ENCODE data around the gene TENT5A.

The TENT5A gene

DNA sequence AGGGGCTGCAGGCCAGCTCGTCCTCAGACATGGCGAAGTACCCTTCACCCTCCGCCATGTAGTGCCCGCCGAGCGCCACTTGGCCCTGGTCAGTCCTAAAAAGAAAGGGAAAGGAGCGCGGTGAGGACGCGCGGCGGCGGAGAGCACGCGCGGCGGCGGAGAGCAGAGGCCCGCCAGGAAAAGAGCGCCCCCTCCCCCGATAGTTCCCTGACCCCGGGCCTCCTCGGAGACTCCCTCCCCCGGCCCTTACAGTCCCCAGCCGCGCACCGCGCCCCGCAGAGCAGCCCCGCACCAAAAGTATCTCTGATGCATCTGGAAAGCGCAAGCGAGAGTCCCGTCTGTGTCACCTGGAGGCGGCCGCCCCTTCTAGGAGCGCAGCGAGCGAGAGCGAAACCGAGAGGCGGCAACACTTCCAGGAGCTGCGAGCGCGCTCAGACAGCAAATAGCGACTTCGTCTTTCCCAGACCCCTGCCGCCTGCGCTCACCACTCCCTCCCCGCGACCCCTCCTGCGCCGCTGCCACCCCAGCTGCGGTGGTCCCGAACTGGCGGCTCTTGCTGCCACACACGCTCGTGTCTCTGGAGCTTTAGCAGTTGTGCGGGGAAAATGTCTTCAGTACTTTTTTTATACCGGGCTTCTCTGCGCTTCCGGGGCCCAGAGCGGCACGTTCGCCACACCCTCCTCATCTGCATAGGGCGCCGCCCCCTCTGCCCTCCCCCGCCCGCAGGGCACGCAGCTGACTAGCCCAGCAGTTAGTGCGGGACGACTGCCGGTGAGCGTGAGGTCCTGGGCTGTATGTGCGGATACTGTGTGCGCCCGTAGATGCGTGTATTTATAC, at the start of gene TENT5A:
TSS of gene TENT5A (minus strand) at position 598 of the 837 bp plus-strand sequence. CDS start at position 58, 540 bp downstream.
- Mint-ChIP-seq H3K4me1 (peaks cover 35% of the 10 kb centered on the region), H3K27me3 (peaks cover 9% of the 10 kb centered on the region), H3K4me3 (peak within 1 kb of the TSS; percentile 94), H3K9me3 (no peaks in the 10 kb centered on the region), H3K27ac (peak within 1 kb of the TSS; percentile 83), H3K36me3 (peaks cover 4% of the 10 kb centered on the region)
- ATAC-seq: peak; percentile 85

- H3K4me1 Mint-ChIP-seq: no peaks in the 10 kb centered on the region
- no peak overlapping the region for H3K4me3 Mint-ChIP-seq
Measured at GRCh38 chr6:81801489-81801888, 49.0 kb upstream of the TENT5A start.

DNA sequence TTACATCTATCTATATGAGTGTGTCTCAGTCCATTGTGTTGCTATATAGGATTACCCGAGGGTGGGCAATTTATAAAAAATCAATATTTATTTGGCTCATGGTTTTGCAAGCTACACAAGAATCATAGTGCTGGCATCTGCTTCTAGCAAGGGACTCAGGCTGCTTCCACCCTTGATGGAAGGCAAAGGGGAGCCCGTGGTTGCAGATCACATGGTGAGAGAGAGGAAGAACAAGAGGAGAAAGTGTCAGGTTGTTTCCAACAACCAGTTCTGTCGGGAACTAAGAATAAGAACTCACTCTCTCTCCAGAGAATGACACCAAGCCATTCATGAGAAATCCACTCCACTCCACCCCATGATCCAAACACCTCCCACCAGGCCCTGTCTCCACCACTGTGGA, 48.2 kb upstream of the TENT5A start:
- Mint-ChIP-seq H3K4me3 (no peak overlapping the region), H3K27me3 (no peaks in the 10 kb centered on the region), H3K4me1 (no peaks in the 10 kb centered on the region), H3K27ac (no peak overlapping the region), H3K36me3 (no peaks in the 10 kb centered on the region), H3K9me3 (no peaks in the 10 kb centered on the region)
- ATAC-seq: no peak

More at GRCh38 chr6:81801489-81801888, 49.0 kb upstream of the TENT5A start:
- H3K36me3 Mint-ChIP-seq: no peaks in the 10 kb centered on the region
- no peak for ATAC-seq
- H3K27me3 Mint-ChIP-seq: no peaks in the 10 kb centered on the region
- no peaks in the 10 kb centered on the region for H3K9me3 Mint-ChIP-seq
- H3K27ac Mint-ChIP-seq: no peak overlapping the region

- no peaks in the 10 kb centered on the region for H3K27me3 Mint-ChIP-seq
Measured at GRCh38 chr6:81799323-81799722, 46.8 kb upstream of the TENT5A start.

DNA sequence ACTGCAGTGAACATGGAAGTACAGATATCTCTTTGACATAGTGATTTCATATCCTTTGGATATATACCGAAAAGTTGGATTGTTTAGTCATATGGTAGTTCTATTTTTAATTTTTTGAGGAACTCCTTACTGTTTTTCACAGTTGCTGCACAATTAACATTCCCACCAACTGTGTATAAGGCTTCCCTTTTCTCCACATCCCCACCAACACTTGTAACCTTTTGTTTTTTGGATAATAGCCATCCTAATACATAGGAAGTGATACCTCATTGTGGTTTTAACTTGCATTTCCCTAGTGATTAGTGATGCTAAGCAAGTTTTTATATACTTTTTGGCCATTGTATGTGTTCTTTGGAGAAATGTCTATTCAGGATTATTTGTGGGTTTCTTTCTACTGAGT, 45.1 kb upstream of the TENT5A start:
- H3K9me3 Mint-ChIP-seq: peaks cover 2% of the 10 kb centered on the region
- no peaks in the 10 kb centered on the region for H3K36me3 Mint-ChIP-seq

More at GRCh38 chr6:81799323-81799722, 46.8 kb upstream of the TENT5A start:
- no peak for ATAC-seq
- Mint-ChIP-seq H3K27ac (no peak overlapping the region), H3K4me1 (no peaks in the 10 kb centered on the region), H3K36me3 (no peaks in the 10 kb centered on the region), H3K9me3 (no peaks in the 10 kb centered on the region), H3K4me3 (no peak overlapping the region)

GRCh38 chr6:81795890-81796289, 43.4 kb upstream of the TENT5A start:
- H3K9me3 Mint-ChIP-seq: peaks cover 2% of the 10 kb centered on the region

More for the DNA sequence above, 45.1 kb upstream of the TENT5A start:
- no peak overlapping the region for H3K27ac Mint-ChIP-seq
- H3K27me3 Mint-ChIP-seq: no peaks in the 10 kb centered on the region
- peaks cover 6% of the 10 kb centered on the region for H3K4me1 Mint-ChIP-seq
- no peak overlapping the region for H3K4me3 Mint-ChIP-seq
- ATAC-seq: no peak

DNA sequence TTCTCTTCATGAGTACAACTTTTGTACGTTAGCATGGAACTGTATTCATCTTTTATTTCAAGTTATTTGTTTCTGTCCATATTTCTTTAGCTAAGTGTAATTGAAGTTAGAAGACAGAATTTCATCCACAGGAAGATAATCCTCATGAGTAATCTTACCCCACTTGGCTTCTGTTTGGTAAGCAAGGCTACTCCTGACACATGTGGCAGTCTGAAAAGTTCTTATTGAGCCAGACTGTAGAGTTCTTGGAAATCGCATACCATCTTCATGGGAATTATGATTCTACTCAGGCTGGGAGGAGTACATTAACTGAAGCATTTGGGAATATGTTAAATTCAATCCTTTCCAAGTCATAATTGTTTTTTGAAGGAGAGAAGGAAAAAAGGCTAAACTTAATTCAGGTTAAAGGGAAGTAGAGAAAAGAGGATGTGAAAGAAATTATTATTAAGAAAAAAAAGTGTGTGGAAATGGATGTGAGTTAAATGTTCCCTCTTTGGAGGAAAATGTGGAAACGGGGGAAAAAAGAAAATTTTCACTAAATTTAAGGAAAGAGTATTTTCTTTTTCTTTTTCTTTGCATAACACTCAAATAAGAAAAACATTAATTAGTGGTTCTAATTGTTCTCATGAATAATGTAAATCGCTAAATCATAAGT, 41.5 kb upstream of the TENT5A start:
- H3K27me3 Mint-ChIP-seq: no peaks in the 10 kb centered on the region
- no peak for ATAC-seq
- peaks cover 6% of the 10 kb centered on the region for H3K4me1 Mint-ChIP-seq
- no peaks in the 10 kb centered on the region for H3K36me3 Mint-ChIP-seq
- H3K27ac Mint-ChIP-seq: no peak overlapping the region
- H3K9me3 Mint-ChIP-seq: peaks cover 2% of the 10 kb centered on the region
- H3K4me3 Mint-ChIP-seq: no peak overlapping the region

More at GRCh38 chr6:81795890-81796289, 43.4 kb upstream of the TENT5A start:
- Mint-ChIP-seq H3K4me1 (peaks cover 6% of the 10 kb centered on the region), H3K36me3 (no peaks in the 10 kb centered on the region), H3K4me3 (no peak overlapping the region), H3K27me3 (no peaks in the 10 kb centered on the region), H3K27ac (no peak overlapping the region)
- ATAC-seq: no peak

GRCh38 chr6:81792826-81793225, 40.3 kb upstream of the TENT5A start:
- Mint-ChIP-seq H3K9me3 (peaks cover 2% of the 10 kb centered on the region), H3K27me3 (no peaks in the 10 kb centered on the region), H3K27ac (no peak overlapping the region), H3K4me3 (no peak overlapping the region), H3K4me1 (peaks cover 6% of the 10 kb centered on the region), H3K36me3 (no peaks in the 10 kb centered on the region)
- ATAC-seq: no peak

DNA sequence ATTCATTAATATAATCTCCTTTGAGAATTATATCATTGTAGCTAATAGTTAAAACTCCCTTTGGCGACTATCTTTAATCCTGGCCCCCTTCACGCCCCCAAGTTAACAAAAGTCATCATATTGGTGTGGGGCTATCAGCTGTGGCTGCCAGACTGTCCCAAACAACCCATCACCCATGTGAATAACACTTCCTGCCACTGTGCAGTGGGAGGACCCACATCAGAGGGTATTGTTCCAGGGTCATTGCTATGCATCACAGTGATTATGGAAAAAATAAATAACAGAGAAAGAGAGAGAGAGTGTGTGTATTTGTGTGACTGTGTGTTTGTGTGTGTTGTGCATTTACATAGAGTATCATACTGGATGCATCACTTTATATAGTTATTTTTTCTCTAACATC, 39.3 kb upstream of the TENT5A start:
- ATAC-seq: no peak
- peaks cover 2% of the 10 kb centered on the region for H3K9me3 Mint-ChIP-seq
- H3K4me1 Mint-ChIP-seq: peaks cover 6% of the 10 kb centered on the region
- H3K27me3 Mint-ChIP-seq: no peaks in the 10 kb centered on the region
- H3K27ac Mint-ChIP-seq: no peak overlapping the region
- H3K36me3 Mint-ChIP-seq: no peaks in the 10 kb centered on the region
- no peak overlapping the region for H3K4me3 Mint-ChIP-seq

DNA sequence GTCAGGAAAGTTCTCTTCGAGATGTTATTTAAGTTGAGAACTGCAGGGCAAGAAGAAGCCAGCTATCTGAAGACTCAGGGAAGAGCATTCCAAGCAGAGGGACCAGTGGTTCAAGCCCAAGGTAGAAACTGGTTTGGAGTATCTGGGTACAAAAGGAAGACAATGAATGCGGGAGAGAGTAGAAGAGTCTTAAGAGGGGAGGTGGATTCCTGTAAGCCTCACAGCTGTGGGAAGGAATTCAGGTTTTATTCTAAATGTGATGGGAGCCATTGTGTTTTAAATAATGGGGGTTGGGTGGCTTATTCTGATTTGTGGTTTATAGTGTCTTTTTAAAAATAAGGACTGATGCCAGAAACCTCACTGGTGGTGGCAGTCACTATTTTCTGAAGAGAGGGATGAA, 37.6 kb upstream of the TENT5A start:
- Mint-ChIP-seq H3K36me3 (no peaks in the 10 kb centered on the region), H3K4me1 (peaks cover 6% of the 10 kb centered on the region), H3K4me3 (no peak overlapping the region), H3K27me3 (no peaks in the 10 kb centered on the region), H3K9me3 (peaks cover 2% of the 10 kb centered on the region), H3K27ac (no peak overlapping the region)
- no peak for ATAC-seq

GRCh38 chr6:81789291-81789690, 36.8 kb upstream of the TENT5A start:
- ATAC-seq: no peak
- Mint-ChIP-seq H3K27me3 (no peaks in the 10 kb centered on the region), H3K9me3 (peaks cover 2% of the 10 kb centered on the region), H3K4me3 (no peak overlapping the region), H3K36me3 (no peaks in the 10 kb centered on the region), H3K4me1 (peaks cover 6% of the 10 kb centered on the region), H3K27ac (no peak overlapping the region)

GRCh38 chr6:81788748-81789147, 36.3 kb upstream of the TENT5A start:
- Mint-ChIP-seq H3K9me3 (no peaks in the 10 kb centered on the region), H3K4me1 (peaks cover under 1% of the 10 kb centered on the region), H3K27me3 (no peaks in the 10 kb centered on the region), H3K27ac (no peak overlapping the region), H3K4me3 (no peak overlapping the region), H3K36me3 (no peaks in the 10 kb centered on the region)
- ATAC-seq: no peak

DNA sequence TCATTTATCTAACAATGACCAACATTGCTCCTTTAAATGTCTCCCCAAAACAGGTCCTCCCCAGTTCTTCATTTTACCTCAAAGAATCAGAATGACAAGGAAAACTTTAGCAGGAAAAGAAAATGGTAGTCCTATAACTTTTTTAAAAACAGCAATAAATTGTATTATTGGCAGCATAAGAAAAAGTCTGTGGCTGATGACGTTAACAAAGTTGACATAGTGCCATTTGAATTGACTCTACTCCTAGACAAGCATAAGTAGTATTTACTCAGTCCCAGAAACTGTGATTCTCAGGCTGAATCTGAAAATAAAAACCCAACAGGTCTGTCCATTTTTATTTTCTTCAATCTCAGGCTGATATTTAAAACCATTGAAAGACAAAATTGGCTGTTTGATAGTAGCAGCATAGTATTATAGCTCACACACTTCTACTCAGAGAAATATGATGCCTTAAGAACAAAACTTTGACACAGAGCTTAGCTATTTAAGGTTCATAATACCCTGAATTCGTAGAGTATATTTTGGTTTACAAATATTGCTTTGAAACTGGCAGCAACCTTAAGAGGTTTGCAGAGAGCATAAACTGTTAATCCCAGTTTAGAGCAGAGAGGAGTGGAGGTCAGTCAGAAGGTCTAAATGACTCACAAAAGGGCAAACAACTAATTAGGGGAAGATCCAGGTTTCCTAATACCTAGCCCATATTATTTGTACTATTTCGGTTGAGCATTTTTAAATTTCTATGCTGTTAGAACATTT, 35.0 kb upstream of the TENT5A start:
- Mint-ChIP-seq H3K27ac (no peak overlapping the region), H3K36me3 (no peaks in the 10 kb centered on the region), H3K4me3 (no peak overlapping the region), H3K4me1 (no peaks in the 10 kb centered on the region), H3K9me3 (peaks cover under 1% of the 10 kb centered on the region), H3K27me3 (no peaks in the 10 kb centered on the region)
- ATAC-seq: no peak

- H3K9me3 Mint-ChIP-seq: peaks cover 5% of the 10 kb centered on the region
- no peaks in the 10 kb centered on the region for H3K4me1 Mint-ChIP-seq
- no peak for ATAC-seq
- H3K4me3 Mint-ChIP-seq: no peak overlapping the region
- no peaks in the 10 kb centered on the region for H3K36me3 Mint-ChIP-seq
- no peak overlapping the region for H3K27ac Mint-ChIP-seq
- no peaks in the 10 kb centered on the region for H3K27me3 Mint-ChIP-seq
Measured at GRCh38 chr6:81786150-81786549, 33.7 kb upstream of the TENT5A start.

DNA sequence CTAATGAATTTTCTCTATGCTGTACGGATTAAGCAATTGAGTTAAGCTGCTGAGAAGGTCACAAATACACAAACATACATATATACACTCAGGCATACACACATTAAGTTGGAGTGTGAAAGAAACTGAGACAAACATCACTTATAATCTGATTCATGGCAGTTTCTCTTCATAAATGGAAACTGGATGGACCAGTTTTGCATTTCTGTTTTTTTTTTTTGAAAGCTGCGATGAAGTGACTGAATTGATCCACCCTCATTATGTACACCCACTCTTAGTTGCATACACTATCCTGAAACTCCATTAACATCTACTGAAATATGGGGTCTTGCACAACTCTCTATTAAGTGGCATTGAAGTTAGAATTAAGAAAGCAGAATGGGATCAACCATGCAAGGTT, 32.9 kb upstream of the TENT5A start:
- no peak for ATAC-seq
- no peaks in the 10 kb centered on the region for H3K4me1 Mint-ChIP-seq
- no peak overlapping the region for H3K4me3 Mint-ChIP-seq
- peaks cover 5% of the 10 kb centered on the region for H3K9me3 Mint-ChIP-seq
- H3K27ac Mint-ChIP-seq: no peak overlapping the region
- H3K27me3 Mint-ChIP-seq: no peaks in the 10 kb centered on the region
- no peaks in the 10 kb centered on the region for H3K36me3 Mint-ChIP-seq
